Kidney tubule cell (primary cell): ENCODE measurements around the gene CD72.
"Not testable (repeated sequence)": the region's sequence is repeated elsewhere in the genome, so short reads cannot be mapped to it uniquely, and the experiment has no call there.

Experiments
- DNase-seq: peaks from one replicate; pipeline ENCODE4 v3.0.0-alpha.2; 2018; ENCODE audit warnings: low spot score

Gene CD72

GRCh38 chr9:35616681-35617459 is 1.3 kb downstream of the CD72 start:
- peak; percentile 54 for DNase-seq

- no peak for DNase-seq
Measured at GRCh38 chr9:35615981-35616680, 2.1 kb downstream of the CD72 start.

GRCh38 chr9:35612843-35613242 is 5.4 kb downstream of the CD72 start:
- no peak for DNase-seq

GRCh38 chr9:35612066-35612465 is 6.1 kb downstream of the CD72 start:
- DNase-seq: not testable (repeated sequence)

- DNase-seq: peak; percentile 42
Measured at GRCh38 chr9:35611230-35611797, 6.9 kb downstream of the CD72 start.

GRCh38 chr9:35609820-35610163 is 8.4 kb downstream of the CD72 start:
- no peak for DNase-seq

- no peak for DNase-seq
Measured at GRCh38 chr9:35609001-35609819, 9.0 kb downstream of the CD72 start.

- no peak for DNase-seq
Measured at GRCh38 chr9:35608221-35608620, 10.0 kb downstream of the CD72 start.

- DNase-seq: no peak
Measured at GRCh38 chr9:35606726-35607125, 11.5 kb downstream of the CD72 start.

- peak; percentile 14 for DNase-seq
Measured at GRCh38 chr9:35606138-35606504, 12.1 kb downstream of the CD72 start.

- DNase-seq: no peak
Measured at GRCh38 chr9:35605351-35606137, 12.7 kb downstream of the CD72 start.

GRCh38 chr9:35604578-35605350 is 13.4 kb downstream of the CD72 start, which contains the start of gene TESK1:
TSS of gene TESK1 (plus strand) at chr9:35605262. CDS start at chr9:35605620, 358 bp downstream.
- peak; percentile 86 for DNase-seq

- peak; percentile 100 for DNase-seq
Measured at GRCh38 chr9:35603986-35604577, 14.1 kb downstream of the CD72 start.

- no peak for DNase-seq
Measured at GRCh38 chr9:35603506-35603985, 14.7 kb downstream of the CD72 start.

GRCh38 chr9:35599763-35600604 is 18.2 kb downstream of the CD72 start:
- DNase-seq: no peak

- DNase-seq: peak; percentile 63
Measured at GRCh38 chr9:35598866-35599590, 19.2 kb downstream of the CD72 start.

- not testable (repeated sequence) for DNase-seq
Measured at GRCh38 chr9:35596907-35597306, 21.3 kb downstream of the CD72 start.

- no peak for DNase-seq
Measured at GRCh38 chr9:35594471-35594870, 23.7 kb downstream of the CD72 start.

- DNase-seq: no peak
Measured at GRCh38 chr9:35593581-35593980, 24.6 kb downstream of the CD72 start.
